Astrocyte of the spinal cord (primary cell): Measurements from ENCODE around the gene FMN1.

ENCODE experiments used
- DNase-seq: peaks from one replicate; pipeline ENCODE4 v3.0.0; 2011; ENCODE audit warnings: low read depth, low spot score
- H3K4me3 ChIP-seq: 2 replicates; pipeline ENCODE4 v1.5.1; 2011; ENCODE audit warnings: low read depth, mild to moderate bottlenecking, low read length, moderate library complexity
- CTCF ChIP-seq: IDR thresholded peaks from 2 replicates; pipeline ENCODE4 v1.5.1; 2012; ENCODE audit warnings: low read depth, mild to moderate bottlenecking, low read length, inconsistent platforms
- in situ Hi-C: cut with HindIII; loops from 2 replicates; pipeline ENCODE4 v1.10.0; 2017; ENCODE audit warnings: low sequenced_read_pairs

FMN1 gene

DNA sequence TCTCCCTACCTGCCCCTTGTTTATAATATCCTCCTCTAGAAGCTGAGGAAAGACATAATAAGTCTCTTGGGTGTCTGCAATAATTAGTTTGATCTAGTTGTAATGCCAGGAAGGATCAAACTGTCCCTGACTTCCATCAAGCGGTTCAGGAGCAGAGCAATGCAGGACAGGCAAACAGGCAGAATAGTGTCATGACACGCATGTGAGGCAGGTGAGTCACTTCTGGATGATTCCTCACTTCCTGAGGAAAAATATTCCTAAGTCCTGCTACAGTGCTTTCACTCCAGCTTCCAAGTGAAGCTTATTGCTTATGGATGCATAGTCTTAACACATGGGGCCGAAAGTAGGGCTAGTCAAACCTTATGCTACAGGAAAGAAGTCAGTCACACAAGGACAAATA is 390.9 kb downstream of the FMN1 start:
- DNase-seq, result no peak
- no peak for TF ChIP-seq CTCF

DNA sequence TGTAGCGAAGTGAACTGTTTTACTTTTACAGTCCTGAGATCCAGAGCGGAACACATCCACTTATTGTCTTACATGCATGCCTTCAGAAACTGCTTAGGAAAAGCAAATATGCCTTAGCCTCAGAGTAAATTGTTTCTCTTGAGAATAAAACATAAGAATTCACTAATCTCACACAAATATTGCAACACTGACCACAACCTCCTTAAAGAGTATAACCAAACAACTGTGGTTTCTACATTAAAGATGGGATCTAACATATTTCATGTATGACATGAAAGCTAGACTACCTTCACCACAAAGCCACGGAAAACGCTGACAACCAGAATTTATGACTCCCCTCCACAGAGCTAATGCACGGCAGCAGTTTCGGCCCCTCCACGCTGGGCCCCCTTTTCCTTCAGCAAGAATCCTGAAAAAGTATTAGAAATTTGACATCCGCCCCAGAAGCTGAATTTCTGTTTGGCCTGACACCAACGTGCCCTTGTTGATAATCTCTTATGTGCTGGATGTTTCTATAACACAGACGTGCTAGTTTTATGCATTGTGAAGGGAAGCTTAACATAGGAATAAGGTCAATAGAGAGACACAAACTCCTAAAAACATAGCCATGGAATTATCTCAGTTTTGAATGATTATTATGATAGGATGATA is 392.1 kb downstream of the FMN1 start:
- H3K4me3 ChIP-seq, result no peak overlapping the region
- peak; percentile 96 for DNase-seq
- in situ Hi-C loops, result no loop called here
- no peak for TF ChIP-seq CTCF

More for the DNA sequence above, 390.9 kb downstream of the FMN1 start:
- no peak overlapping the region for H3K4me3 ChIP-seq
- in situ Hi-C loops, result no loop called here

DNA sequence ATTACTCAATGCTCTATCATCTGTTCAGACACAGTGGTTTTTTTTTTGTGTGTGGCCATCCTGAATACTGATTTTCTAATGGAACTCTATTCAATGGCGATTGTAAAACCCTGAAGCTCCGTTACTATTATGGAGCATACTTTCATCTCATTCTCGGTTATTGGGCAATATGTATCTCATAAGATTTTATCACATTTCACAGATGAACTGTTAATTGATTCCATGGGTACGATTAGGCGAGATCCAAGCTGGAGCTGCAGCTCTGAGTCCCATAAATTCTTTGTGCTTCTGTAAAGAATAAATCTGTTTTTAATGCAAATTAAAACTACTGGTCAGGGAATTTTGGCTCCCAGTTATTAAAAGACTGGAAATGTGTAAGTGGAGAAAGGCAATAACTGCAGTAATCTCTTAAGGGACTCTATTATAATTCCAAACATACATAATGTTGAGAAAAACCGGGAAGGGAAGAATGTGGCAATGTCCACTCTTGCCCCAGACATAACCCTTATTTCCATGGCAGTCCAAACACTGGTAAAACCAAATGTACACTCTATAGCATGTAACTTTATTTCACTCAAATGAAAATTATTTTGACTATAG is 394.5 kb downstream of the FMN1 start:
- no peak for DNase-seq

DNA sequence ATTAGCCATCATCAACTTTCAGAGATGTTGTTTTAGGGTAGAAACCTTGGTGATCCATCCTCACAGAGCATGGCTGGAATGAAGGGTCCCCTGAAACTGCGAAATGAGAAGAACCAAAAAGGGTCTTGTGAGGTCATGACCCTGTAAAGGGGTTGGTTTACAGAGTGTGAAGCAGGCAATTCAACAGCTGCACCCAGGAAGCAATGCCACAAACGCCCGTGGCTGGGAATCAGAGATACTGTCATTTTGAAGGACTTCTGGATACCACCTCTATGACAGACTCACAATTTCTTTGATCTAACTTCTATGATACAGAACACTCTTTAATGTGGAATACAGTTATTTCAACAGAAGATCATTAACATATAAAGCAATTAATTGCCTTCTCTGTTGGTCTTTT is 397.7 kb downstream of the FMN1 start:
- DNase-seq, result no peak
- H3K4me3 ChIP-seq, result no peak overlapping the region
- TF ChIP-seq CTCF, result no peak
- in situ Hi-C loops, result no loop called here

More for the DNA sequence above, 394.5 kb downstream of the FMN1 start:
- TF ChIP-seq CTCF, result no peak
- in situ Hi-C loops, result no loop called here
- H3K4me3 ChIP-seq, result no peak overlapping the region

DNA sequence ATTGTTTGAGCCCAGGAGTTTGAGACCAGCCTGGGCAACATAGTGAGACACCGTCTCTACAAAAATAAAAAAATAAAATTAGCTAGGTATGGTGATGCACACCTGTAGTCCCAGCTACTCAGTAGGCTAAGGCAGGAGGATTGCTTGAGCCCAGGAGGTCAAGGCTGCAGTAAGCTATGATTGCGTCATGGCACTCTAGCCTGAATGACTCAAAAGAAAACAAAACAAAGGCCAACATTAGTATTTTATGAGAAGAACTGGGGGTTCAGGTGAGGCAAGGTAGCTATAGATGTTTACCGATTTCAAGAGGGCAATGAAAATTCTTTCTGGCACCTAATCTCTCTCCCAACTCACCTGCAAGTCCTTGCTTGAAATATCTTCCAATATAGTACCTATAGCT is 399.5 kb downstream of the FMN1 start:
- DNase-seq, result no peak
- no peak for TF ChIP-seq CTCF
- H3K4me3 ChIP-seq, result no peak overlapping the region
- in situ Hi-C loops, result no loop called here

DNA sequence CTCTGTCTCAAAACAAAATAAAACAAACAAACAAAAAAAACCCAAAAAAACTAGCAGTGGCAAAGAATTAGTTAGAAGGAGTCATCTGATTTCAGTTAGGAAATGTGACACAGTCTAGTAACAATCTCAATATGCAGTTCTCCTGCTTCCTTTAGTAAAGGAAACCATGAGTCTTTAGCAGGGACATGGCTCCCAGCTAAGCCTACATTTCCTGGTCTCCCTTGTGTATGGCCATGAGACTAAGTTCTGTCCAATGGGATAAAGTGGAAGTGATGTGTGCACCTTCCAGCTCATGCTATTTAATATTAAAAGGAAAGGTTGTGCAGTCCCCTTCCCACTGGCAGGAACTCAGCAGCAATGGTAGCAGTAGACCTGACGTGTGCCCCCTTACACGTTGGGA is 402.1 kb downstream of the FMN1 start:
- in situ Hi-C loops, result no loop called here
- no peak for TF ChIP-seq CTCF
- DNase-seq, result no peak
- H3K4me3 ChIP-seq, result no peak overlapping the region
